Measurements from ENCODE around the gene RXRA. TPM values are rescaled to one million over a fixed set of nuclear protein-coding genes. Genes with fewer than 3 reads are reported as not detected.

The RXRA gene
- total and polyA plus RNA-seq, 7 experiments from 2014 or later, result 0.31 to 59.5 (median 8.4) TPM

- H3K9me3 Mint-ChIP-seq, result peaks cover 0 to 1% (median 0%) of the 10 kb centered on the region in 11 donors
- ChIA-PET POLR2A (no interaction called here), CTCF (no interaction called here)
- H3K27ac Mint-ChIP-seq, result peak overlapping the region in 1 of 9 donors; percentile 37
- peaks cover 0 to 8% of the 10 kb centered on the region in 2 donors for H3K4me1 ChIP-seq (ENCODE audit: control insufficient read depth in 2 of 2, insufficient read depth in 2 of 2, low read length in 2 of 2)
- no peak overlapping the region for H3K27ac ChIP-seq (ENCODE audit: low read depth, low read length)
- no peak for ATAC-seq
- peaks cover 0 to 21% (median 13%) of the 10 kb centered on the region in 7 donors for H3K4me1 Mint-ChIP-seq
- no peaks in the 10 kb centered on the region for H3K27me3 Mint-ChIP-seq
- H3K36me3 ChIP-seq (ENCODE audit: control insufficient read depth in 2 of 3, insufficient read depth in 3 of 3, low read length in 3 of 3), result no peaks in the 10 kb centered on the region
- intact Hi-C loops (cut with micrococcal nuclease), result no loop called here
- no peak for DNase-seq
- H3K4me3 ChIP-seq (ENCODE audit: low read length), result no peak overlapping the region
- no peaks in the 10 kb centered on the region for H3K9me3 ChIP-seq (ENCODE audit: control insufficient read depth in 2 of 3, low read length in 3 of 3)
- H3K36me3 Mint-ChIP-seq, result no peaks in the 10 kb centered on the region
- H3K4me3 Mint-ChIP-seq, result no peak overlapping the region
- no peaks in the 10 kb centered on the region for H3K27me3 ChIP-seq (ENCODE audit: control insufficient read depth in 2 of 2, insufficient read depth in 2 of 2, low read length in 2 of 2)
Observed at GRCh38 chr9:134375011-134375390, 48.7 kb downstream of the RXRA start.

GRCh38 chr9:134375430-134376385, 49.5 kb downstream of the RXRA start:
- H3K9me3 Mint-ChIP-seq, result peaks cover 0 to 1% (median 0%) of the 10 kb centered on the region in 11 donors
- POLR2A ChIA-PET, result no interaction called here
- no peaks in the 10 kb centered on the region for H3K36me3 Mint-ChIP-seq
- Histone ChIP-seq H3K27ac (ENCODE audit: low read depth, low read length) (no peak overlapping the region), H3K9me3 (ENCODE audit: control insufficient read depth in 2 of 3, low read length in 3 of 3) (no peaks in the 10 kb centered on the region), H3K4me3 (ENCODE audit: low read length) (no peak overlapping the region), H3K36me3 (ENCODE audit: control insufficient read depth in 2 of 3, insufficient read depth in 3 of 3, low read length in 3 of 3) (no peaks in the 10 kb centered on the region), H3K4me1 (ENCODE audit: control insufficient read depth in 2 of 2, insufficient read depth in 2 of 2, low read length in 2 of 2) (peaks cover 0 to 8% of the 10 kb centered on the region in 2 donors), H3K27me3 (ENCODE audit: control insufficient read depth in 2 of 2, insufficient read depth in 2 of 2, low read length in 2 of 2) (no peaks in the 10 kb centered on the region)
- CTCF ChIA-PET, result no interaction called here
- DNase-seq (no peak), ATAC-seq (no peak)
- no peaks in the 10 kb centered on the region for H3K27me3 Mint-ChIP-seq
- H3K4me3 Mint-ChIP-seq, result no peak overlapping the region
- no peak overlapping the region for H3K27ac Mint-ChIP-seq
- intact Hi-C loops (cut with micrococcal nuclease), result no loop called here
- peaks cover 0 to 20% (median 8%) of the 10 kb centered on the region in 7 donors for H3K4me1 Mint-ChIP-seq

GRCh38 chr9:134376386-134377142, 50.3 kb downstream of the RXRA start:
- Histone ChIP-seq H3K4me1 (ENCODE audit: control insufficient read depth in 2 of 2, insufficient read depth in 2 of 2, low read length in 2 of 2) (peaks cover 0 to 9% of the 10 kb centered on the region in 2 donors), H3K27ac (ENCODE audit: low read depth, low read length) (no peak overlapping the region), H3K27me3 (ENCODE audit: control insufficient read depth in 2 of 2, insufficient read depth in 2 of 2, low read length in 2 of 2) (no peaks in the 10 kb centered on the region), H3K36me3 (ENCODE audit: control insufficient read depth in 2 of 3, insufficient read depth in 3 of 3, low read length in 3 of 3) (no peaks in the 10 kb centered on the region), H3K9me3 (ENCODE audit: control insufficient read depth in 2 of 3, low read length in 3 of 3) (no peaks in the 10 kb centered on the region), H3K4me3 (ENCODE audit: low read length) (no peak overlapping the region)
- Mint-ChIP-seq H3K36me3 (no peaks in the 10 kb centered on the region), H3K9me3 (peaks cover 0 to 1% (median 0%) of the 10 kb centered on the region in 11 donors), H3K4me3 (no peak overlapping the region), H3K27ac (peak overlapping the region in 1 of 9 donors; percentile 71), H3K4me1 (peaks cover under 1 to 25% (median 13%) of the 10 kb centered on the region in 7 donors), H3K27me3 (no peaks in the 10 kb centered on the region)
- POLR2A ChIA-PET, result no interaction called here
- intact Hi-C loops (cut with micrococcal nuclease), result no loop called here
- ATAC-seq (no peak), DNase-seq (no peak)
- CTCF ChIA-PET, result no interaction called here

GRCh38 chr9:134377143-134377484, 50.9 kb downstream of the RXRA start:
- CTCF ChIA-PET, result no interaction called here
- no peak for ATAC-seq

GRCh38 chr9:134377976-134378375, 51.7 kb downstream of the RXRA start:
- Mint-ChIP-seq H3K27me3 (peaks cover 0 to 2% (median 0%) of the 10 kb centered on the region in 5 donors), H3K9me3 (peaks cover 0 to 1% (median 0%) of the 10 kb centered on the region in 11 donors), H3K27ac (no peak overlapping the region), H3K4me3 (no peak overlapping the region), H3K4me1 (peaks cover 7 to 34% (median 25%) of the 10 kb centered on the region in 7 donors), H3K36me3 (no peaks in the 10 kb centered on the region)
- Histone ChIP-seq H3K4me1 (ENCODE audit: control insufficient read depth in 2 of 2, insufficient read depth in 2 of 2, low read length in 2 of 2) (peaks cover 13 to 24% of the 10 kb centered on the region in 2 donors), H3K27ac (ENCODE audit: low read depth, low read length) (no peak overlapping the region), H3K36me3 (ENCODE audit: control insufficient read depth in 2 of 3, insufficient read depth in 3 of 3, low read length in 3 of 3) (no peaks in the 10 kb centered on the region), H3K27me3 (ENCODE audit: control insufficient read depth in 2 of 2, insufficient read depth in 2 of 2, low read length in 2 of 2) (no peaks in the 10 kb centered on the region), H3K4me3 (ENCODE audit: low read length) (no peak overlapping the region), H3K9me3 (ENCODE audit: control insufficient read depth in 2 of 3, low read length in 3 of 3) (no peaks in the 10 kb centered on the region)
- DNase-seq (peak in 1 of 9 donors; percentile 13), ATAC-seq (no peak)
- CTCF ChIA-PET, result no interaction called here
- intact Hi-C loops (cut with micrococcal nuclease), result no loop called here
- POLR2A ChIA-PET, result no interaction called here

More at GRCh38 chr9:134377143-134377484, 50.9 kb downstream of the RXRA start:
- Histone ChIP-seq H3K4me1 (ENCODE audit: control insufficient read depth in 2 of 2, insufficient read depth in 2 of 2, low read length in 2 of 2) (peaks cover 5 to 15% of the 10 kb centered on the region in 2 donors), H3K9me3 (ENCODE audit: control insufficient read depth in 2 of 3, low read length in 3 of 3) (no peaks in the 10 kb centered on the region), H3K27ac (ENCODE audit: low read depth, low read length) (no peak overlapping the region), H3K27me3 (ENCODE audit: control insufficient read depth in 2 of 2, insufficient read depth in 2 of 2, low read length in 2 of 2) (no peaks in the 10 kb centered on the region), H3K4me3 (ENCODE audit: low read length) (no peak overlapping the region), H3K36me3 (ENCODE audit: control insufficient read depth in 2 of 3, insufficient read depth in 3 of 3, low read length in 3 of 3) (no peaks in the 10 kb centered on the region)
- Mint-ChIP-seq H3K4me1 (peaks cover 6 to 28% (median 19%) of the 10 kb centered on the region in 7 donors), H3K9me3 (peaks cover 0 to 1% (median 0%) of the 10 kb centered on the region in 11 donors), H3K27me3 (peaks cover 0 to 1% (median 0%) of the 10 kb centered on the region in 5 donors), H3K4me3 (no peak overlapping the region), H3K27ac (no peak overlapping the region), H3K36me3 (no peaks in the 10 kb centered on the region)
- DNase-seq, result no peak
- intact Hi-C loops (cut with micrococcal nuclease), result no loop called here
- POLR2A ChIA-PET, result no interaction called here

GRCh38 chr9:134378901-134379338, 52.7 kb downstream of the RXRA start:
- H3K9me3 Mint-ChIP-seq, result peaks cover 0 to 1% (median 0%) of the 10 kb centered on the region in 11 donors
- Histone ChIP-seq H3K36me3 (ENCODE audit: control insufficient read depth in 2 of 3, insufficient read depth in 3 of 3, low read length in 3 of 3) (no peaks in the 10 kb centered on the region), H3K9me3 (ENCODE audit: control insufficient read depth in 2 of 3, low read length in 3 of 3) (no peaks in the 10 kb centered on the region), H3K27ac (ENCODE audit: low read depth, low read length) (no peak overlapping the region), H3K4me1 (ENCODE audit: control insufficient read depth in 2 of 2, insufficient read depth in 2 of 2, low read length in 2 of 2) (peaks cover 13 to 29% of the 10 kb centered on the region in 2 donors), H3K4me3 (ENCODE audit: low read length) (no peak overlapping the region), H3K27me3 (ENCODE audit: control insufficient read depth in 2 of 2, insufficient read depth in 2 of 2, low read length in 2 of 2) (no peaks in the 10 kb centered on the region)
- CTCF ChIA-PET, result no interaction called here
- no peak overlapping the region for H3K4me3 Mint-ChIP-seq
- peaks cover 7 to 36% (median 25%) of the 10 kb centered on the region in 7 donors for H3K4me1 Mint-ChIP-seq
- no peaks in the 10 kb centered on the region for H3K36me3 Mint-ChIP-seq
- no peak for DNase-seq
- no peak overlapping the region for H3K27ac Mint-ChIP-seq
- no peak for ATAC-seq
- intact Hi-C loops (cut with micrococcal nuclease), result no loop called here
- POLR2A ChIA-PET, result interaction anchor here (1.2 kb wide), 1 partner anchor 9 kb away, joined by 3 read pairs; no protein-coding TSS in a partner anchor
- H3K27me3 Mint-ChIP-seq, result peaks cover 0 to 2% (median 0%) of the 10 kb centered on the region in 5 donors
